SK-N-SH (cell line): ENCODE results near the gene MAML3. TPM values are rescaled to one million over a fixed set of nuclear protein-coding genes. Genes with fewer than 3 reads are reported as not detected.

Experiments used
- CTCF ChIA-PET: fragments of 300-600, 350-600 bp; formaldehyde crosslinking; extraction: SDS; loops from one replicate; lab custom pipeline; 2021; lab: Yijun Ruan, JAX
- POLR2A ChIA-PET: fragments of 350-600 bp; sonication (Branson Sonifier 250); formaldehyde crosslinking; extraction: SDS; loops from one replicate; lab custom pipeline; 2020; ENCODE audit warnings: antibody characterized with exemption, inconsistent platforms; lab: Yijun Ruan, JAX
- DNase-seq: peaks from one replicate; pipeline ENCODE4 v3.0.0; 2012
- H2AFZ ChIP-seq: fragments of 200-600 bp; sonication (generic); 2 replicates; pipeline ENCODE4 v1.8.1; 2016; ENCODE audit warnings: antibody characterized with exemption, mild to moderate bottlenecking, low read depth
- H3F3A ChIP-seq: fragments of 200-600 bp; sonication (generic); replicated peaks from 2 replicates; pipeline ENCODE3; 2016; ENCODE audit warnings: antibody characterized with exemption, mild to moderate bottlenecking; ENCODE audit not compliant: insufficient read depth
- H3K27ac ChIP-seq, 2 experiments: fragments of 200-500 bp in 1 of 2; fragments of 200-600 bp in 1 of 2; sonication (Bioruptor generic) in 1 of 2; sonication (generic), shearing (Covaris generic) in 1 of 2; 2 replicates each; pipeline versions ENCODE4 v1.5.1 to v1.6.1; 2014 to 2016; ENCODE audit warnings: low read depth in 2 of 2, inconsistent platforms in 1 of 2, low read length in 1 of 2, mild to moderate bottlenecking in 1 of 2, mixed read lengths in 1 of 2
- H3K27me3 ChIP-seq: fragments of 200-600 bp; sonication (generic), shearing (Covaris generic); 2 replicates; pipeline ENCODE4 v1.6.1; 2016; ENCODE audit warnings: mixed run types; ENCODE audit not compliant: insufficient read depth
- H3K36me3 ChIP-seq, 2 experiments: fragments of 200-500 bp in 1 of 2; fragments of 200-600 bp in 1 of 2; sonication (Bioruptor generic) in 1 of 2; sonication (generic) in 1 of 2; replicated peaks in 1 of 2; 2 replicates each; pipeline versions ENCODE3 to v1.5.1; 2014 to 2016; ENCODE audit warnings: low read length in 1 of 2, mild to moderate bottlenecking in 1 of 2; ENCODE audit not compliant: insufficient read depth in 2 of 2, control insufficient read depth in 1 of 2
- H3K4me1 ChIP-seq, 2 experiments: fragments of 200-500 bp in 1 of 2; fragments of 200-600 bp in 1 of 2; sonication (Bioruptor generic) in 1 of 2; sonication (generic), shearing (Covaris generic) in 1 of 2; 2 replicates each; pipeline versions ENCODE4 v1.5.1 to v1.6.1; 2014 to 2016; ENCODE audit warnings: low read depth in 1 of 2, low read length in 1 of 2, mixed run types in 1 of 2; ENCODE audit not compliant: insufficient read depth in 2 of 2, control insufficient read depth in 1 of 2
- H3K4me2 ChIP-seq: fragments of 200-600 bp; sonication (generic), shearing (Covaris generic); 2 replicates; pipeline ENCODE4 v1.6.1; 2017; ENCODE audit warnings: mixed run types
- H3K4me3 ChIP-seq, 2 experiments: fragments of 200-500 bp in 1 of 2; fragments of 200-600 bp in 1 of 2; sonication (Bioruptor generic) in 1 of 2; sonication (generic), shearing (Covaris generic) in 1 of 2; 2 replicates each; pipeline versions ENCODE4 v1.5.1 to v1.8.1; 2014 to 2016; ENCODE audit warnings: low read depth in 2 of 2, inconsistent platforms in 1 of 2, low read length in 1 of 2, mild to moderate bottlenecking in 1 of 2, mixed read lengths in 1 of 2, moderate library complexity in 1 of 2
- H3K79me2 ChIP-seq: fragments of 200-600 bp; sonication (generic); 2 replicates; pipeline ENCODE4 v1.8.1; 2017; ENCODE audit warnings: mild to moderate bottlenecking; ENCODE audit not compliant: insufficient read depth
- H3K9ac ChIP-seq: fragments of 200-600 bp; sonication (generic); 2 replicates; pipeline ENCODE4 v1.6.1; 2017; ENCODE audit warnings: mixed run types
- H3K9me2 ChIP-seq: fragments of 200-600 bp; sonication (generic); 2 replicates; pipeline ENCODE4 v1.6.1; 2017; ENCODE audit warnings: mixed run types
- H3K9me3 ChIP-seq: fragments of 200-600 bp; sonication (generic); 2 replicates; pipeline ENCODE4 v1.6.1; 2017; ENCODE audit warnings: mixed run types, mild to moderate bottlenecking, moderate library complexity
- H4K20me1 ChIP-seq: fragments of 200-600 bp; sonication (generic); 2 replicates; pipeline ENCODE4 v1.6.1; 2017; ENCODE audit warnings: mild to moderate bottlenecking, mixed run types; ENCODE audit not compliant: insufficient read depth
- CHD2 ChIP-seq: fragments of 150-350 bp; IDR thresholded peaks from 2 replicates; pipeline ENCODE4 v1.6.1; 2018; ENCODE audit warnings: low read length; ENCODE audit not compliant: partially characterized antibody
- CTCF ChIP-seq: fragments of 200-600 bp; sonication (generic); IDR thresholded peaks from 2 replicates; pipeline ENCODE4 v1.6.1; 2017; ENCODE audit warnings: antibody characterized with exemption, mild to moderate bottlenecking, moderate library complexity
- ELF1 ChIP-seq: IDR thresholded peaks from 2 replicates; pipeline ENCODE4 v1.4.0; 2012
- FOXJ3 ChIP-seq: sonication (generic); formaldehyde crosslinking; IDR thresholded peaks from 2 replicates; pipeline ENCODE4 v1.5.1; 2020; ENCODE audit warnings: mild to moderate bottlenecking, missing genetic modification reagents
- FOXM1 ChIP-seq: IDR thresholded peaks from 2 replicates; pipeline ENCODE4 v1.4.0; 2012; ENCODE audit warnings: low read depth, mild to moderate bottlenecking
- GABPA ChIP-seq: IDR thresholded peaks from 2 replicates; pipeline ENCODE4 v1.4.0; 2012; ENCODE audit warnings: low read depth, mild to moderate bottlenecking
- GATA2 ChIP-seq: sonication (generic); formaldehyde crosslinking; IDR thresholded peaks from 2 replicates; pipeline ENCODE4 v1.5.0; 2020; ENCODE audit warnings: mild to moderate bottlenecking, missing genetic modification reagents
- JUND ChIP-seq: IDR thresholded peaks from 2 replicates; pipeline ENCODE4 v1.4.0; 2012
- PBX3 ChIP-seq: IDR thresholded peaks from 2 replicates; pipeline ENCODE4; 2012
- RFX5 ChIP-seq: IDR thresholded peaks from 2 replicates; pipeline ENCODE4 v1.6.1; 2012; ENCODE audit warnings: mild to moderate bottlenecking, improper control_type of control experiment, low read length
- RXRA ChIP-seq: IDR thresholded peaks from 2 replicates; pipeline ENCODE4 v1.4.0; 2012; ENCODE audit warnings: low read depth, mild to moderate bottlenecking, borderline replicate concordance
- SIN3A ChIP-seq: IDR thresholded peaks from 2 replicates; pipeline ENCODE4 v1.6.1; 2012; ENCODE audit warnings: low read depth, mild to moderate bottlenecking, low read length, moderate library complexity, borderline replicate concordance
- SMC3 ChIP-seq: IDR thresholded peaks from 2 replicates; pipeline ENCODE4 v1.6.1; 2012; ENCODE audit warnings: low read depth, low read length, improper control_type of control experiment
- TAF1 ChIP-seq: IDR thresholded peaks from 2 replicates; pipeline ENCODE4 v1.6.1; 2012; ENCODE audit warnings: low read depth, mild to moderate bottlenecking, low read length, moderate library complexity, borderline replicate concordance
- TEAD4 ChIP-seq: IDR thresholded peaks from 2 replicates; pipeline ENCODE4 v1.4.0; 2012; ENCODE audit warnings: mild to moderate bottlenecking, borderline replicate concordance; ENCODE audit not compliant: insufficient read depth
- USF1 ChIP-seq: IDR thresholded peaks from 2 replicates; pipeline ENCODE4 v1.4.0; 2012; ENCODE audit warnings: low read depth, borderline replicate concordance
- YY1 ChIP-seq: IDR thresholded peaks from 2 replicates; pipeline ENCODE4 v1.4.0; 2012; ENCODE audit warnings: low read depth, mild to moderate bottlenecking
- WGBS: methylation state at CpG from one replicate; pipeline ENCODE4 v1.1.6; 2017; ENCODE audit warnings: low lambda C conversion rate; 5-methylcytosine and 5-hydroxymethylcytosine counted together
- polyA plus RNA-seq, 3 experiments: library from polyadenylated mRNA; depleted of rRNA; stranded (reverse); fragments of >200 nt; gene quantifications; 2 replicates each; pipeline ENCODE4 v1.2.3, GENCODE V29; 2012
- TF ChIP-seq, protein P1 (sequence below): IDR thresholded peaks from 2 replicates; pipeline ENCODE4 v1.4.0; 2012; ENCODE audit warnings: low read depth, borderline replicate concordance

The MAML3 gene
- polyA plus RNA-seq, 1 of the 3 experiments (the other 2 are of a cell fraction): 5.3 TPM

GRCh38 chr4:139669890-139670289 lies 484.1 kb downstream of the MAML3 start:
- Histone ChIP-seq H3K79me2 (no peaks in the 10 kb centered on the region), H3K9me3 (no peaks in the 10 kb centered on the region), H3K27ac (no peak overlapping the region), H3K27me3 (no peaks in the 10 kb centered on the region), H3K4me2 (no peak overlapping the region), H3F3A (no peaks in the 10 kb centered on the region), H2AFZ (no peak overlapping the region), H4K20me1 (no peaks in the 10 kb centered on the region), H3K9ac (no peak overlapping the region), H3K4me1 (peaks cover 6 to 14% of the 10 kb centered on the region in 2 experiments; a peak in 2 of 4 replicates), H3K4me3 (no peak overlapping the region), H3K9me2 (no peaks in the 10 kb centered on the region), H3K36me3 (no peaks in the 10 kb centered on the region)
- CTCF ChIA-PET: interaction anchor here (1.1 to 3.9 kb wide), 2 partner anchors 13 to 16 kb away, joined by 3 to 20 read pairs; no protein-coding TSS in a partner anchor
- 91% methylated on average over 6 of the region's 6 CpGs for WGBS
- POLR2A ChIA-PET: interaction anchor here (0.7 kb wide), 2 partner anchors 12 to 703 kb away, joined by 3 to 4 read pairs; partner anchors contain the start of gene SCOC
- DNase-seq: no peak
- TF ChIP-seq, protein P1, sequence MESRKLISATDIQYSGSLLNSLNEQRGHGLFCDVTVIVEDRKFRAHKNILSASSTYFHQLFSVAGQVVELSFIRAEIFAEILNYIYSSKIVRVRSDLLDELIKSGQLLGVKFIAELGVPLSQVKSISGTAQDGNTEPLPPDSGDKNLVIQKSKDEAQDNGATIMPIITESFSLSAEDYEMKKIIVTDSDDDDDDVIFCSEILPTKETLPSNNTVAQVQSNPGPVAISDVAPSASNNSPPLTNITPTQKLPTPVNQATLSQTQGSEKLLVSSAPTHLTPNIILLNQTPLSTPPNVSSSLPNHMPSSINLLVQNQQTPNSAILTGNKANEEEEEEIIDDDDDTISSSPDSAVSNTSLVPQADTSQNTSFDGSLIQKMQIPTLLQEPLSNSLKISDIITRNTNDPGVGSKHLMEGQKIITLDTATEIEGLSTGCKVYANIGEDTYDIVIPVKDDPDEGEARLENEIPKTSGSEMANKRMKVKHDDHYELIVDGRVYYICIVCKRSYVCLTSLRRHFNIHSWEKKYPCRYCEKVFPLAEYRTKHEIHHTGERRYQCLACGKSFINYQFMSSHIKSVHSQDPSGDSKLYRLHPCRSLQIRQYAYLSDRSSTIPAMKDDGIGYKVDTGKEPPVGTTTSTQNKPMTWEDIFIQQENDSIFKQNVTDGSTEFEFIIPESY: no peak
- TF ChIP-seq FOXJ3 (CRISPR knock-in tag) (no peak), GATA2 (CRISPR knock-in tag) (no peak), FOXM1 (no peak), SMC3 (no peak), GABPA (no peak), RFX5 (no peak), TAF1 (no peak), SIN3A (no peak), PBX3 (no peak), YY1 (no peak), CHD2 (no peak), USF1 (no peak), CTCF (no peak), JUND (no peak), TEAD4 (no peak), RXRA (no peak), ELF1 (no peak)
